H9 (cell line): ENCODE results near the gene CCNL1. TPM values are rescaled to one million over a fixed set of nuclear protein-coding genes. Genes with fewer than 3 reads are reported as not detected.

Experiments used
- DNase-seq: peaks from one replicate; pipeline ENCODE4 v3.0.0-alpha.2; 2017
- H2AFZ ChIP-seq: one replicate; pipeline ENCODE4 v1.6.1; 2013; ENCODE audit warnings: mild to moderate bottlenecking, low read length, control low read depth, moderate library complexity
- H2AK5ac ChIP-seq: 2 replicates; pipeline ENCODE4 v1.6.1; 2013; ENCODE audit warnings: low read length, control low read depth, mixed read lengths; ENCODE audit not compliant: insufficient read length
- H2BK120ac ChIP-seq: one replicate; pipeline ENCODE4 v1.6.1; 2013; ENCODE audit warnings: low read depth, mild to moderate bottlenecking, low read length, control low read depth, inconsistent platforms; ENCODE audit not compliant: poor library complexity, severe bottlenecking
- H2BK12ac ChIP-seq: 2 replicates; pipeline ENCODE4 v1.6.1; 2013; ENCODE audit warnings: low read length, control low read depth, mixed read lengths, low read depth; ENCODE audit not compliant: insufficient read length
- H2BK15ac ChIP-seq: 2 replicates; pipeline ENCODE4 v1.6.1; 2013; ENCODE audit warnings: low read depth, low read length, control low read depth
- H2BK20ac ChIP-seq: one replicate; pipeline ENCODE4 v1.6.1; 2013; ENCODE audit warnings: low read depth, mild to moderate bottlenecking, low read length, control low read depth, inconsistent platforms; ENCODE audit not compliant: poor library complexity, severe bottlenecking
- H2BK5ac ChIP-seq: 2 replicates; pipeline ENCODE4 v1.6.1; 2013; ENCODE audit warnings: low read length, control low read depth, mixed read lengths; ENCODE audit not compliant: insufficient read length
- H3K14ac ChIP-seq: 2 replicates; pipeline ENCODE4 v1.6.1; 2013; ENCODE audit warnings: low read length, control low read depth; ENCODE audit not compliant: insufficient read depth
- H3K18ac ChIP-seq: 2 replicates; pipeline ENCODE4 v1.6.1; 2013; ENCODE audit warnings: low read depth, mild to moderate bottlenecking, mixed read lengths, low read length, control low read depth; ENCODE audit not compliant: insufficient read length
- H3K23ac ChIP-seq: 2 replicates; pipeline ENCODE4 v1.6.1; 2013; ENCODE audit warnings: low read length, control low read depth, mixed read lengths, low read depth; ENCODE audit not compliant: insufficient read length
- H3K23me2 ChIP-seq: 2 replicates; pipeline ENCODE4 v1.6.1; 2013; ENCODE audit warnings: low read depth, mild to moderate bottlenecking, mixed read lengths, low read length, control low read depth; ENCODE audit not compliant: insufficient read length, poor library complexity, severe bottlenecking
- H3K27ac ChIP-seq: 2 replicates; pipeline ENCODE4 v1.5.1; 2013; ENCODE audit warnings: low read length, control low read depth, mixed read lengths, low read depth; ENCODE audit not compliant: insufficient read length
- H3K27me3 ChIP-seq: 2 replicates; pipeline ENCODE4 v1.6.1; 2013; ENCODE audit warnings: low read length, control low read depth, inconsistent platforms; ENCODE audit not compliant: insufficient read depth
- H3K4ac ChIP-seq: 2 replicates; pipeline ENCODE4 v1.6.1; 2013; ENCODE audit warnings: low read depth, mild to moderate bottlenecking, control low read depth, inconsistent platforms, low read length, moderate library complexity
- H3K4me1 ChIP-seq: 2 replicates; pipeline ENCODE4 v1.6.1; 2013; ENCODE audit warnings: low read length, control low read depth, inconsistent platforms; ENCODE audit not compliant: insufficient read depth
- H3K4me2 ChIP-seq: 2 replicates; pipeline ENCODE4 v1.6.1; 2013; ENCODE audit warnings: low read length, control low read depth, mixed read lengths; ENCODE audit not compliant: insufficient read length, insufficient read depth
- H3K56ac ChIP-seq: 2 replicates; pipeline ENCODE4 v1.6.1; 2013; ENCODE audit warnings: low read depth, mild to moderate bottlenecking, mixed read lengths, low read length, control low read depth; ENCODE audit not compliant: insufficient read length
- H3K79me1 ChIP-seq: 2 replicates; pipeline ENCODE4 v1.6.1; 2013; ENCODE audit warnings: low read depth, mild to moderate bottlenecking, moderate library complexity, low read length, control low read depth, inconsistent platforms; ENCODE audit not compliant: insufficient read depth, poor library complexity, severe bottlenecking
- H3K79me2 ChIP-seq: 2 replicates; pipeline ENCODE4 v1.6.1; 2013; ENCODE audit warnings: low read length, control low read depth, inconsistent platforms; ENCODE audit not compliant: insufficient read depth
- H3K9ac ChIP-seq: 2 replicates; pipeline ENCODE4 v1.6.1; 2013; ENCODE audit warnings: low read length, control low read depth, mixed read lengths; ENCODE audit not compliant: insufficient read length; ENCODE audit errors: extremely low read depth
- H3K9me3 ChIP-seq: one replicate; pipeline ENCODE4 v1.6.1; 2013; ENCODE audit warnings: low read depth, low read length, inconsistent platforms; ENCODE audit not compliant: control insufficient read depth
- H3T11ph ChIP-seq: one replicate; pipeline ENCODE4 v1.6.1; 2013; ENCODE audit warnings: mild to moderate bottlenecking, low read length, control low read depth, inconsistent platforms
- H4K20me1 ChIP-seq: one replicate; pipeline ENCODE4 v1.6.1; 2013; ENCODE audit not compliant: control insufficient read depth, insufficient read length, insufficient read depth
- H4K5ac ChIP-seq: 2 replicates; pipeline ENCODE4 v1.6.1; 2013; ENCODE audit warnings: low read depth, mild to moderate bottlenecking, mixed read lengths, low read length, control low read depth; ENCODE audit not compliant: insufficient read length
- H4K8ac ChIP-seq: replicated peaks from 2 replicates; pipeline ENCODE4 v1.6.1; 2013; ENCODE audit warnings: low read length, control low read depth, mixed read lengths, low read depth; ENCODE audit not compliant: insufficient read length
- H4K91ac ChIP-seq: 2 replicates; pipeline ENCODE4 v1.6.1; 2013; ENCODE audit warnings: low read depth, mild to moderate bottlenecking, moderate library complexity, mixed read lengths, low read length, control low read depth; ENCODE audit not compliant: insufficient read length
- H3K27ac Mint-ChIP-seq, 3 experiments: 2 replicates in 2 of 3; 3 replicates in 1 of 3; pipeline ENCODE4 v1.8.0; 2020 to 2021; ENCODE audit warnings: mixed read lengths in 3 of 3, mild to moderate bottlenecking in 1 of 3, moderate library complexity in 1 of 3
- H3K27me3 Mint-ChIP-seq: 2 replicates; pipeline ENCODE4 v1.8.0; 2021; ENCODE audit warnings: low read depth, mild to moderate bottlenecking, moderate library complexity, mixed read lengths
- H3K36me3 Mint-ChIP-seq, 3 experiments: 2 replicates in 2 of 3; 3 replicates in 1 of 3; pipeline ENCODE4 v1.8.0; 2020 to 2021; ENCODE audit warnings: low read depth in 3 of 3, mixed read lengths in 3 of 3; ENCODE audit not compliant: insufficient read depth in 1 of 3
- H3K4me1 Mint-ChIP-seq, 2 experiments: 2 replicates each; pipeline ENCODE4 v1.8.0; 2020; ENCODE audit warnings: mixed read lengths in 2 of 2
- H3K4me3 Mint-ChIP-seq, 2 experiments: 2 replicates in 1 of 2; 3 replicates in 1 of 2; pipeline ENCODE4 v1.8.0; 2020 to 2021; ENCODE audit warnings: mild to moderate bottlenecking in 2 of 2, mixed read lengths in 2 of 2, moderate library complexity in 1 of 2
- H3K9me3 Mint-ChIP-seq, 2 experiments: 2 replicates in 1 of 2; 3 replicates in 1 of 2; pipeline ENCODE4 v1.8.0; 2020; ENCODE audit warnings: mild to moderate bottlenecking in 2 of 2, mixed read lengths in 2 of 2, moderate library complexity in 1 of 2
- CTCF ChIP-seq: fragments of 200-600 bp; sonication (generic); conservative IDR thresholded peaks from 3 replicates; pipeline ENCODE4 v1.8.0; 2021; ENCODE audit warnings: antibody characterized with exemption, mild to moderate bottlenecking
- WGBS: extraction: QIAGEN DNeasy Blood & Tissue Kit; methylation state at CpG from one replicate; pipeline ENCODE4 v1.1.7; 2013; ENCODE audit warnings: missing lambda C conversion rate, low lambda C conversion rate, mixed read lengths; ENCODE audit not compliant: insufficient read length; ENCODE audit errors: extremely low coverage; 5-methylcytosine and 5-hydroxymethylcytosine counted together
- total RNA-seq: library from RNA; stranded (reverse); gene quantifications from 2 replicates; pipeline ENCODE4 v1.2.1, GENCODE V29; 2021

CCNL1 gene
- total RNA-seq, 1 experiment from 2014 or later: 103 TPM

GRCh38 chr3:157111518-157111917 is 48.4 kb downstream of the CCNL1 start:
- H3K4me1 Mint-ChIP-seq: peaks cover 26 to 53% of the 10 kb centered on the region in 2 experiments
- no peaks in the 10 kb centered on the region for H3K9me3 Mint-ChIP-seq
- Histone ChIP-seq H3K27ac (no peak overlapping the region), H3K23ac (no peak overlapping the region), H3K14ac (no peak overlapping the region), H4K20me1 (no peaks in the 10 kb centered on the region), H3K18ac (no peak overlapping the region), H3K9ac (no peak overlapping the region), H2AK5ac (no peak overlapping the region), H2BK12ac (no peak overlapping the region), H3K4me2 (no peak overlapping the region), H2BK20ac (no peak overlapping the region), H4K5ac (no peak overlapping the region), H3K9me3 (no peaks in the 10 kb centered on the region), H2BK120ac (no peak overlapping the region), H4K8ac (no peak overlapping the region), H3K27me3 (no peaks in the 10 kb centered on the region), H3K56ac (no peak overlapping the region), H2BK5ac (no peak overlapping the region), H2BK15ac (no peak overlapping the region), H3K79me2 (no peaks in the 10 kb centered on the region), H4K91ac (no peak overlapping the region), H3K23me2 (no peaks in the 10 kb centered on the region), H3K4me1 (no peaks in the 10 kb centered on the region), H3K4ac (no peak overlapping the region), H2AFZ (no peak overlapping the region), H3T11ph (no peak overlapping the region), H3K79me1 (no peaks in the 10 kb centered on the region)
- DNase-seq: no peak
- no peaks in the 10 kb centered on the region for H3K27me3 Mint-ChIP-seq
- H3K27ac Mint-ChIP-seq: no peak overlapping the region
- TF ChIP-seq CTCF: no peak
- H3K4me3 Mint-ChIP-seq: no peak overlapping the region
- WGBS: no CpG with 5 or more reads among the region's 2 CpGs
- no peaks in the 10 kb centered on the region for H3K36me3 Mint-ChIP-seq
